OCI-LY3 (cell line): ENCODE data around the gene NOL6.

Source experiments
- H2AFZ ChIP-seq: fragments of 200-600, 300-600 bp; shearing (Covaris generic); 2 replicates; pipeline ENCODE4 v1.6.0; 2014; ENCODE audit warnings: antibody characterized with exemption, low read depth, low read length
- H3K27ac ChIP-seq: fragments of 200-600, 300-600 bp; sonication (generic); 2 replicates; pipeline ENCODE4 v1.5.1; 2014; ENCODE audit warnings: mild to moderate bottlenecking, low read length, moderate library complexity, mixed read lengths
- H3K27me3 ChIP-seq: fragments of 200-600, 300-600 bp; sonication (generic); 2 replicates; pipeline ENCODE4 v1.6.1; 2014; ENCODE audit warnings: low read depth, low read length, mixed read lengths
- H3K36me3 ChIP-seq: fragments of 200-600, 300-600 bp; sonication (generic); replicated peaks from 2 replicates; pipeline ENCODE3; 2014; ENCODE audit warnings: low read depth, low read length, mixed read lengths
- H3K4me1 ChIP-seq: fragments of 300-600, 200-600 bp; sonication (generic); 2 replicates; pipeline ENCODE4 v1.6.1; 2014; ENCODE audit warnings: low read length, mixed read lengths
- H3K4me2 ChIP-seq: fragments of 200-600, 300-600 bp; sonication (generic); 2 replicates; pipeline ENCODE4 v1.6.1; 2014; ENCODE audit warnings: low read length, mixed read lengths
- H3K4me3 ChIP-seq: fragments of 300-600, 200-600 bp; sonication (generic); 2 replicates; pipeline ENCODE4 v1.5.1; 2014; ENCODE audit warnings: antibody characterized with exemption, mild to moderate bottlenecking, low read length, moderate library complexity
- H3K79me2 ChIP-seq: fragments of 300-600, 200-600 bp; shearing (Covaris generic); 2 replicates; pipeline ENCODE4 v1.6.1; 2014; ENCODE audit warnings: mild to moderate bottlenecking, low read length, mixed read lengths
- H3K9ac ChIP-seq: fragments of 300-600, 200-600 bp; shearing (Covaris generic); 2 replicates; pipeline ENCODE4 v1.6.0; 2014; ENCODE audit warnings: mild to moderate bottlenecking, low read length, moderate library complexity
- H3K9me3 ChIP-seq: fragments of 200-600, 300-600 bp; shearing (Covaris generic); 2 replicates; pipeline ENCODE4 v1.6.1; 2014; ENCODE audit warnings: low read length, mixed read lengths; ENCODE audit not compliant: insufficient read depth
- H4K20me1 ChIP-seq: fragments of 200-600, 300-600 bp; sonication (generic); 2 replicates; pipeline ENCODE4 v1.6.1; 2016; ENCODE audit warnings: low read length, mixed read lengths; ENCODE audit not compliant: insufficient read depth
- EZH2phosphoT487 ChIP-seq: fragments of 200-600 bp; shearing (Covaris generic); IDR thresholded peaks from 2 replicates; pipeline ENCODE4 v1.6.1; 2018; ENCODE audit warnings: antibody characterized with exemption, mixed run types, low read depth
- TF ChIP-seq, protein P1 (sequence below): fragments of 200-600, 300-600 bp; sonication (generic); IDR thresholded peaks from 2 replicates; pipeline ENCODE4 v1.5.1; 2014; ENCODE audit warnings: antibody characterized with exemption, low read length, low read depth

The NOL6 gene

DNA sequence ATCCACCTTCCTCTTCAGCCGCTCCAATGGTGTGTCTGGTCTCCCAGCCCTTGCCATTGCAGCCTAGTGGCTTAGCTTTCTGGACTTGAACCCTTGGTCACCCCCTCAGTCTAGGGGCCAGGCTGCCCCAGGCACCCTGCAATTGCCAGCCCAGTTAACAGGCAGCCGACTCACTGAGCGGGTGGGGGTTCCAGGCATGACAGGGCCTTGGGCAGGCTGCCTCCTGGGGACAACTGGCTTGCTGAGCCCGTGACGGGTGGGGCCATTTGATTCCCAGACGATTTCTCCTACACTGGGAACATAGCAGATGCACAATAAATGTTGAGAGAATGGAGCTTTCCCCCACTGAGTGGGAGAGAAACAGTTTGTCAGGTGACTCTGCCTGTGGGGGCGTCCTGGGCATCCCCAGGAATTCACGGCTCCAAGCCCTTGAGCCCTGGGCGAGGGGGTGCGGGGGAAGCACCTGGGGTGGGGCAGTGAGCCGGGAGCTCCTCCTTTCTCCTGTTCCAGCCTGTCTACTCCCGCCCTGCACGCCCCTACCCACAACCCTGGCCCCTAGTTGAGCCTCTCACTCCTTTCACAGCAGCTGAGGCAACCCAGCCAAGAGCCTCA, 58.7 kb downstream of the NOL6 start:
- peak overlapping the region; percentile 34 for H3K4me3 ChIP-seq
- peak overlapping the region; percentile 64 for H3K4me2 ChIP-seq
- TF ChIP-seq, protein P1, sequence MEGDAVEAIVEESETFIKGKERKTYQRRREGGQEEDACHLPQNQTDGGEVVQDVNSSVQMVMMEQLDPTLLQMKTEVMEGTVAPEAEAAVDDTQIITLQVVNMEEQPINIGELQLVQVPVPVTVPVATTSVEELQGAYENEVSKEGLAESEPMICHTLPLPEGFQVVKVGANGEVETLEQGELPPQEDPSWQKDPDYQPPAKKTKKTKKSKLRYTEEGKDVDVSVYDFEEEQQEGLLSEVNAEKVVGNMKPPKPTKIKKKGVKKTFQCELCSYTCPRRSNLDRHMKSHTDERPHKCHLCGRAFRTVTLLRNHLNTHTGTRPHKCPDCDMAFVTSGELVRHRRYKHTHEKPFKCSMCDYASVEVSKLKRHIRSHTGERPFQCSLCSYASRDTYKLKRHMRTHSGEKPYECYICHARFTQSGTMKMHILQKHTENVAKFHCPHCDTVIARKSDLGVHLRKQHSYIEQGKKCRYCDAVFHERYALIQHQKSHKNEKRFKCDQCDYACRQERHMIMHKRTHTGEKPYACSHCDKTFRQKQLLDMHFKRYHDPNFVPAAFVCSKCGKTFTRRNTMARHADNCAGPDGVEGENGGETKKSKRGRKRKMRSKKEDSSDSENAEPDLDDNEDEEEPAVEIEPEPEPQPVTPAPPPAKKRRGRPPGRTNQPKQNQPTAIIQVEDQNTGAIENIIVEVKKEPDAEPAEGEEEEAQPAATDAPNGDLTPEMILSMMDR = no peak
- TF ChIP-seq EZH2phosphoT487 = no peak
- peaks cover 5% of the 10 kb centered on the region for H3K27me3 ChIP-seq
- H3K4me1 ChIP-seq = peaks cover 12% of the 10 kb centered on the region
- H4K20me1 ChIP-seq = no peaks in the 10 kb centered on the region
- peak overlapping the region; percentile 55; the same call in 1 of the 2 replicates for H2AFZ ChIP-seq
- no peaks in the 10 kb centered on the region for H3K9me3 ChIP-seq
- H3K9ac ChIP-seq = no peak overlapping the region
- H3K27ac ChIP-seq = no peak overlapping the region
- no peaks in the 10 kb centered on the region for H3K79me2 ChIP-seq
- H3K36me3 ChIP-seq = no peaks in the 10 kb centered on the region

DNA sequence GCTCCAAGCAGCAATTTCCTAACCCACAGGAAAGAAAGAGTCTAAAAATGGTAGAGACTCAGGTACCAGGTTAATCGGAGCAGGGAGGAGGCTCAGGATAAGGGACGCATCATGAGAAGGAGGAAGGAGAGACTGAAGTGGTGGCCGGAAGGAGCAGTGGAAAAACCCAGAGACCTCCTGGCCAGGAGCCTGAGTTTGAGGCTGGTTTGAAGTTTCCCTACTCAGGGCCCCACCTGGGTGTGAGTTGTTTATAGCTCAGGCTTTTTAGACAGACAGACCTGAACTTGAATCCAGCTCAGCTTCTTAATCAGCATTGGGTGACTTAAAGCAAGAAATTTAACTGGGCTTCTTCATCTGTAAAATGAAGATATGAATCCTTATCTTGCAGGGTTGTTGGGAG, 59.5 kb downstream of the NOL6 start:
- no peaks in the 10 kb centered on the region for H3K79me2 ChIP-seq
- H3K4me3 ChIP-seq = no peak overlapping the region
- H3K4me2 ChIP-seq = no peak overlapping the region
- no peak overlapping the region for H2AFZ ChIP-seq
- TF ChIP-seq EZH2phosphoT487 = no peak
- TF ChIP-seq, protein P1 = no peak
- no peaks in the 10 kb centered on the region for H3K9me3 ChIP-seq
- no peaks in the 10 kb centered on the region for H4K20me1 ChIP-seq
- peaks cover 12% of the 10 kb centered on the region for H3K4me1 ChIP-seq
- no peaks in the 10 kb centered on the region for H3K36me3 ChIP-seq
- H3K27me3 ChIP-seq = peaks cover under 1% of the 10 kb centered on the region; the same call in 1 of the 2 replicates
- no peak overlapping the region for H3K9ac ChIP-seq
- no peak overlapping the region for H3K27ac ChIP-seq
